Left cardiac atrium (tissue), 4 donors: ENCODE data around the gene MAP7D3. TPM values are rescaled to one million over a fixed set of nuclear protein-coding genes. Genes with fewer than 3 reads are reported as not detected.
"Not testable (repeated sequence)": the region's sequence is repeated elsewhere in the genome, so short reads cannot be mapped to it uniquely, and the experiment has no call there.

Experiments
- ATAC-seq, 2 donors: fragments of 200-7000 bp; cut with Tn5 transposase; one replicate each; pipeline ENCODE4 v1.9.1; 2020; ENCODE audit warnings: mild to moderate bottlenecking in 2 of 2, moderate library complexity in 2 of 2
- DNase-seq: peaks from one replicate; pipeline ENCODE4 v3.0.0-alpha.2; 2020
- intact Hi-C, 2 donors: fragments of 100-400 bp; cut with DNase I; formaldehyde crosslinking; loops; one replicate each; pipeline versions ENCODE4 v1.14.1 to v1.15.1; 2022 to 2023
- total RNA-seq, 2 donors: library from RNA; stranded (reverse); fragmentation: NEBNext Ultra II Directional; extraction: Animal tissue kit (Norgen Biotek cat#: 25700); gene quantifications; one replicate each; pipeline ENCODE4 v1.2.1, GENCODE V29; 2021
- donor health status: DM: no; HTN: yes; CAD: no.
- donor health status: DM: no; HTN: yes; CAD: no; lungs with severe emphysema.
- donor health status: DM: yes; HTN: yes; CAD: no.
- donor health status: Dilated cardiomyopathy.

Gene MAP7D3
- total RNA-seq, 2 donors from 2014 or later, result 11.8 to 12.5 TPM

DNA sequence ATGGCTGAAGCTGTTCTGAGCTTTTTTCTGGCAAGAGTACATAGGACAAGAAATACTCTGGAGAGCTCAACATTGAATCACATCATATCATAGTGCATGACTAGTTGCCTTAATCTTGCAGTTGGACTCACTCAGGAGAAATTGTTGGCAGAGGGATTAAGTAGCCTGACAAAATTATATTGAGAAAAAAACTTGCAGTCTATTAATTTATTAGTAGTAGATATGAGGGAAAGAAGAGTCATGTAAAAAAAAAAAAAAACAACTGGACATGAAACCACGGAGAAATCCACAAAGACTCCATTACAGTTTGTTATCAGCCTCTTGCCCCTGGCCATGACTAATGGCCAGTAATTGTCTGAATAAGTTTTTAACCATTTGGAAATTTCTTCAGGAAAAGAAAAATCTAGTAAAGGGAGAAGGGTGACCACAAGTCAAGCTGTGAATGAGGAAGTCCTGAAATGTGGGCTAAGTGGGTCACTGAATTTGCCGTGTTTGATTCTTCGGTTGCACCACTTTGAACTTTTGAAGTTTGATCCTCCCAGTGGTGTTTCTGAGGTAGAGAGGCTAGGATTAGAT lies 58.3 kb downstream of the MAP7D3 start:
- no peak for DNase-seq
- peak; percentile 49 to 78 for ATAC-seq
- intact Hi-C loops, result no loop called here

- intact Hi-C loops, result no loop called here
- ATAC-seq, result no peak
- no peak for DNase-seq
Observed at GRCh38 chrX:136192135-136192534, 59.1 kb downstream of the MAP7D3 start.

DNA sequence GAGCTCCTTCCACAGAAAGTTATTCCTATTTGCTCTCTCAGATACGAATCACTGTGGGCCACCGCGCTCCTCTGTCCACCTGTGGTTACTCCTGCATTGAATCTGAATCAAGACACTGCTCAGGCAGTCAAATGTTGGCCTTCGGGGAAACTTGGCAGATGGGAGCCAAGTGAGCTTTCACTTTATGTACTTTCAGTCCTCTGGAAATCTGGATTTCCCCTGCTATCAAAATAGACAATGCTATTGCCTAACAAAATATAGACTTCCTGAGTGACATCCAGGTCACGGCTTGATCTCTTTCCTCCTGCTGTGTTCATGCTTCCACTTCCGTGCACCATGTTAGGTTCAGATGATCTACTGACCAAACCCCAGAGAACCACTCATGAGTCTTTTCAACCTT lies 60.0 kb downstream of the MAP7D3 start:
- intact Hi-C loops, result no loop called here

GRCh38 chrX:136190038-136190713 lies 61.0 kb downstream of the MAP7D3 start:
- DNase-seq, result no peak
- intact Hi-C loops, result no loop called here
- ATAC-seq, result no peak

More for the DNA sequence above, 60.0 kb downstream of the MAP7D3 start:
- DNase-seq, result no peak
- no peak for ATAC-seq

- intact Hi-C loops, result no loop called here
- ATAC-seq (peak; percentile 31 to 64), DNase-seq (peak; percentile 49)
Observed at GRCh38 chrX:136189222-136189621, 62.0 kb downstream of the MAP7D3 start.

GRCh38 chrX:136186023-136186413 lies 65.2 kb downstream of the MAP7D3 start:
- no peak for ATAC-seq
- intact Hi-C loops, result no loop called here
- no peak for DNase-seq

- ATAC-seq (peak; percentile 52 to 85), DNase-seq (no peak)
- intact Hi-C loops, result no loop called here
Observed at GRCh38 chrX:136185401-136186022, 65.7 kb downstream of the MAP7D3 start.

- DNase-seq, result no peak
- ATAC-seq, result no peak
- intact Hi-C loops, result no loop called here
Observed at GRCh38 chrX:136183917-136184316, 67.3 kb downstream of the MAP7D3 start.

DNA sequence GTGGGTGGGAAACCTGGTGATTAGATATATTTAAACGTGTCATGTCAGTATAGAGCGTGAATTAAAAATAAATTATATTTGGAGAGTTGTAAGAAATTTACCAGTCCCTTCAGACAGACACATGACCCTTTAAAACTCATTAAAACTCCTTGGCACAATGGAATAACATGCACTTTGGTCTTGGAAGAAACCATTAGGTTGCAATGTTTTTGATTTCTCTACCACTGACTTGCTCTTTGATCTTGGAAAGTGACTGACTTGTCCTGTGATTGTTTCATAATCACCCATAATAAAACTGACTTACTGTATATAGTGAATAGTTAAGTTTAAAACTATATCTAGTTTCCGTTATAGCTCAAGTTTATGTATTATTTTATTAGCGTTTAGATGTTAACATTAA lies 68.0 kb downstream of the MAP7D3 start:
- DNase-seq, result no peak
- ATAC-seq, result no peak
- intact Hi-C loops, result no loop called here

GRCh38 chrX:136182414-136182813 lies 68.8 kb downstream of the MAP7D3 start:
- DNase-seq, result no peak
- peak in 1 of 2 donors; percentile 75 for ATAC-seq
- intact Hi-C loops, result no loop called here

GRCh38 chrX:136179133-136179532 lies 72.1 kb downstream of the MAP7D3 start:
- ATAC-seq (no peak), DNase-seq (no peak)
- intact Hi-C loops, result no loop called here

GRCh38 chrX:136176399-136176825 lies 74.8 kb downstream of the MAP7D3 start:
- no peak for DNase-seq

DNA sequence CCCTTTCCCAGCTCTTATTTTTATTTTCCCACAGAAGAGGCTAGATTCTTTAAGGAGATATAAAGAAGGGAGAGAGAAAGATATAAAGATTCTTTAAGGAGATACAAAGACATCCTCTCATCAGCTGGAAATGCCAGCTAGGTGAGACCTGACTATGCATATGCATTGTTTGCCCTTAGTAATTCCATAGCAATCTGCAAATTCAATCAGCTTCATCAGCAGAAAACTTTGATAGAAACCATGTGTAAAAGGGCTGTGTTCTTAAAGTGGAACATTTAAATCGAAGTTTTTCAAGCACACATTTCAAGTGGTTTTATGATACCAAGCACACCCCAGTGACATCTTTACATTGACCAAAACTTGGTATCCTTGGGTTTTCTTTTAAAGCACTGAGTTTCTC lies 79.8 kb downstream of the MAP7D3 start:
- intact Hi-C loops, result no loop called here
- ATAC-seq (no peak), DNase-seq (no peak)

More at GRCh38 chrX:136176399-136176825, 74.8 kb downstream of the MAP7D3 start:
- intact Hi-C loops, result no loop called here
- ATAC-seq, result peak; percentile 91 to 96

DNA sequence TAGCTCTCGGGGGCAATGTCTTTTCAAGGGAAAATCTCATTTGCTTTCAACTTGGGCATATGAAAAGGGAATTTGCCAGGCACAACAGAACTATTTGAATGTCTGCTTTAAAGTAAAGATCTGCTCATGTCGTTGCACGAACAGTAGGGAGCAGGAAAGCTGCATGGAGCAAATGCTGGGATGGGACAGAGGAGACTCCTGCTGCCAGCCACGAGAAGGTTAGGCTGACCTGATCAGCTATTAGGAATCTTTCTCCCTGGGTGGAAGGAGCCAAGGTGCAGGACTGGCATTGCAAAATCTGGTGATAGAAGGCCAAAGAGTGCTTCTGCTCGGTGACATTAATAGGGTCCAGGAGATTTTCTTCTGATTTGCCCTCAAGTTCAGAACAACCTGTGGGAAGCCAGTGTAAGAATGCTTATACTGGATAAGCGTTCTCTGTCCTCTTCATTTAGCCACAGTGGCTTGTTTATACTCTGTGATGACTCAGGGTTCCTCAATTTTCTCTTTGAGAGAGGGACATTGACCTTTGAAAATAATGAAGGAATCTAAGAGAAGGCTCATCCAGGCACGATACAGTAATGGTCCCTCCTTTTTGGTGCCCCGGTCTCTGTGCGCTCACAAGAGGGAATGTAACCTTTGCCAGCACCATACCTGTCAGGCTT lies 80.9 kb downstream of the MAP7D3 start:
- ATAC-seq, result peak; percentile 70 to 75
- intact Hi-C loops, result loop anchor here in 1 of 2 donors (1.0 kb wide), 1 partner anchor 39 kb away; no protein-coding TSS in a partner anchor

GRCh38 chrX:136168929-136169735 lies 82.1 kb downstream of the MAP7D3 start:
- intact Hi-C loops, result loop anchor here in 1 of 2 donors (5.0 kb wide), 1 partner anchor 98 kb away; no protein-coding TSS in a partner anchor
- ATAC-seq (peak; percentile 70 to 92), DNase-seq (peak; percentile 42)

More for the DNA sequence above, 80.9 kb downstream of the MAP7D3 start:
- DNase-seq, result no peak

GRCh38 chrX:136167989-136168388 lies 83.2 kb downstream of the MAP7D3 start:
- not testable (repeated sequence) for DNase-seq, ATAC-seq
- intact Hi-C loops, result loop anchor here in 1 of 2 donors (5.0 kb wide), 1 partner anchor 99 kb away; no protein-coding TSS in a partner anchor

- ATAC-seq, result peak in 1 of 2 donors; percentile 47
- intact Hi-C loops, result loop anchor here in 1 of 2 donors (5.0 kb wide), 1 partner anchor 101 kb away; no protein-coding TSS in a partner anchor
Observed at GRCh38 chrX:136166221-136166855, 84.9 kb downstream of the MAP7D3 start.

GRCh38 chrX:136165406-136165805 lies 85.8 kb downstream of the MAP7D3 start:
- ATAC-seq (no peak), DNase-seq (no peak)
- intact Hi-C loops, result loop anchor here in 1 of 2 donors (5.0 kb wide), 1 partner anchor 102 kb away; no protein-coding TSS in a partner anchor

More at GRCh38 chrX:136166221-136166855, 84.9 kb downstream of the MAP7D3 start:
- DNase-seq, result no peak
